NCI-H1417 (cell line): Measurements from ENCODE around the gene B3GAT1.
A peak's percentile ranks its signal among the peaks of the same experiment; 100 is the strongest.

Experiments
- DNase-seq, 3 experiments: peaks; one replicate each; lab custom pipeline; 2025; lab: John Stamatoyannopoulos, UW

B3GAT1 gene

GRCh38 chr11:134409552-134410429 lies 2.3 kb downstream of the B3GAT1 start:
- DNase-seq, result no peak

- DNase-seq, result no peak
These were observed 4.1 kb downstream of the B3GAT1 start for GRCh38 chr11:134407923-134408322.

GRCh38 chr11:134407321-134407828 lies 4.7 kb downstream of the B3GAT1 start:
- DNase-seq, result no peak

- DNase-seq, result no peak
These were observed 5.5 kb downstream of the B3GAT1 start for GRCh38 chr11:134406264-134407185.

- DNase-seq, result no peak
These were observed 6.2 kb downstream of the B3GAT1 start for GRCh38 chr11:134405841-134406240.

- DNase-seq, result no peak
These were observed 6.6 kb downstream of the B3GAT1 start for GRCh38 chr11:134405436-134405835.

- peak in 1 of 3 experiments; percentile 45 for DNase-seq
These were observed 7.3 kb downstream of the B3GAT1 start for GRCh38 chr11:134404575-134405341.

GRCh38 chr11:134402910-134403309 lies 9.1 kb downstream of the B3GAT1 start:
- DNase-seq, result no peak

- no peak for DNase-seq
These were observed 9.9 kb downstream of the B3GAT1 start for GRCh38 chr11:134401825-134402809.

GRCh38 chr11:134399996-134400395 lies 12.0 kb downstream of the B3GAT1 start:
- no peak for DNase-seq

GRCh38 chr11:134399293-134399654 lies 12.8 kb downstream of the B3GAT1 start:
- DNase-seq, result no peak

GRCh38 chr11:134398644-134399292 lies 13.3 kb downstream of the B3GAT1 start:
- no peak for DNase-seq

GRCh38 chr11:134398079-134398444 lies 14.0 kb downstream of the B3GAT1 start:
- DNase-seq, result no peak

- DNase-seq, result no peak
These were observed 14.6 kb downstream of the B3GAT1 start for GRCh38 chr11:134397304-134398078.

GRCh38 chr11:134395002-134395401 lies 17.0 kb downstream of the B3GAT1 start:
- no peak for DNase-seq

- DNase-seq, result no peak
These were observed 17.7 kb downstream of the B3GAT1 start for GRCh38 chr11:134394311-134394710.

GRCh38 chr11:134393638-134394037 lies 18.4 kb downstream of the B3GAT1 start:
- peak in 2 of 3 experiments; percentile 9 to 51 for DNase-seq

- no peak for DNase-seq
These were observed 19.0 kb downstream of the B3GAT1 start for GRCh38 chr11:134392953-134393615.

- no peak for DNase-seq
These were observed 20.4 kb downstream of the B3GAT1 start for GRCh38 chr11:134391656-134392055.
